ENCODE measurements around the gene OTOP2.

Gene OTOP2

GRCh38 chr17:74935585-74936469 lies 11.8 kb downstream of the OTOP2 start, which contains the start of gene OTOP3:
TSS of gene OTOP3 (plus strand) at chr17:74935898. CDS start at chr17:74935922, 24 bp downstream.
- H3K27ac ChIP-seq: no peak within 1 kb of the TSS
- no peak for TF ChIP-seq CTCF (conservative IDR thresholded peaks at IDR 0.05; ENCODE audit: low read depth)
- DNase-seq (ENCODE audit: low spot score): no peak
- POLR2A ChIA-PET (ENCODE audit: low non-redundant PET): no interaction called here
- CTCF ChIA-PET: interaction anchor here (0.7 to 0.8 kb wide), 2 partner anchors 12 to 21 kb away, joined by 3 to 4 read pairs; partner anchors contain the start of gene OTOP2

- POLR2A ChIA-PET (ENCODE audit: low non-redundant PET): no interaction called here
- CTCF ChIA-PET: no interaction called here
- no peak for TF ChIP-seq CTCF (conservative IDR thresholded peaks at IDR 0.05; ENCODE audit: low read depth)
- no peak overlapping the region for H3K27ac ChIP-seq
- no peak for DNase-seq (ENCODE audit: low spot score)
Observed at GRCh38 chr17:74936470-74936799, 12.4 kb downstream of the OTOP2 start.

GRCh38 chr17:74937064-74938051 lies 13.3 kb downstream of the OTOP2 start:
- no peak for TF ChIP-seq CTCF (conservative IDR thresholded peaks at IDR 0.05; ENCODE audit: low read depth)
- CTCF ChIA-PET: no interaction called here
- POLR2A ChIA-PET (ENCODE audit: low non-redundant PET): no interaction called here

GRCh38 chr17:74938194-74938950 lies 14.3 kb downstream of the OTOP2 start:
- no peak for DNase-seq (ENCODE audit: low spot score)
- POLR2A ChIA-PET (ENCODE audit: low non-redundant PET): no interaction called here
- no peak for TF ChIP-seq CTCF (conservative IDR thresholded peaks at IDR 0.05; ENCODE audit: low read depth)
- CTCF ChIA-PET: no interaction called here
- no peak overlapping the region for H3K27ac ChIP-seq

More at GRCh38 chr17:74937064-74938051, 13.3 kb downstream of the OTOP2 start:
- H3K27ac ChIP-seq: no peak overlapping the region
- no peak for DNase-seq (ENCODE audit: low spot score)

GRCh38 chr17:74939534-74939933 lies 15.5 kb downstream of the OTOP2 start:
- TF ChIP-seq CTCF (conservative IDR thresholded peaks at IDR 0.05; ENCODE audit: low read depth): no peak
- ChIA-PET CTCF (interaction anchor here (0.6 kb wide), 2 partner anchors 21 to 574 kb away, joined by 5 read pairs; no protein-coding TSS in a partner anchor), POLR2A (ENCODE audit: low non-redundant PET) (no interaction called here)
- no peak overlapping the region for H3K27ac ChIP-seq
- no peak for DNase-seq (ENCODE audit: low spot score)

Data from RWPE1 (cell line).